CD4-positive, CD25-positive, alpha-beta regulatory T cell (primary cell): ENCODE results near the gene PHACTR3. TPM values are rescaled to one million over a fixed set of nuclear protein-coding genes. Genes with fewer than 3 reads are reported as not detected.

Experiments
- ATAC-seq, 2 donors: fragments of 150-1000 bp; cut with Tn5 transposase; one replicate each; pipeline ENCODE4 v1.10.0; 2021; ENCODE audit warnings: low read depth in 2 of 2, moderate number of reproducible peaks in 2 of 2, moderate library complexity in 1 of 2
- DNase-seq, 3 donors: peaks; one replicate each; pipeline versions ENCODE4 v3.0.0 to v3.0.0-alpha.2; 2012 to 2022; ENCODE audit warnings: mixed read lengths in 1 of 3
- H3K27ac ChIP-seq: one replicate; pipeline ENCODE4 v1.7.0; 2013; ENCODE audit warnings: mild to moderate bottlenecking, low read length; ENCODE audit not compliant: insufficient read depth, poor library complexity, severe bottlenecking
- H3K27me3 ChIP-seq: one replicate; pipeline ENCODE4 v1.7.0; 2013; ENCODE audit warnings: low read length; ENCODE audit not compliant: control insufficient read depth, insufficient read depth
- H3K36me3 ChIP-seq: one replicate; pipeline ENCODE4 v1.7.0; 2013; ENCODE audit warnings: mild to moderate bottlenecking, low read length, moderate library complexity; ENCODE audit not compliant: control insufficient read depth, insufficient read depth
- H3K4me1 ChIP-seq: 2 replicates; pipeline ENCODE4 v1.7.0; 2013; ENCODE audit warnings: mild to moderate bottlenecking, low read length; ENCODE audit not compliant: insufficient read depth, control insufficient read depth, poor library complexity, severe bottlenecking
- H3K4me3 ChIP-seq: one replicate; pipeline ENCODE4 v1.7.0; 2013; ENCODE audit warnings: low read depth, mild to moderate bottlenecking, low read length, moderate library complexity
- H3K9me3 ChIP-seq, 2 experiments: 1 replicate in 1 of 2; 2 replicates in 1 of 2; pipeline ENCODE4 v1.7.0; 2013; ENCODE audit warnings: low read length in 2 of 2, mild to moderate bottlenecking in 1 of 2, moderate library complexity in 1 of 2; ENCODE audit not compliant: control insufficient read depth in 2 of 2
- H3K27ac Mint-ChIP-seq, 3 donors: one replicate each; pipeline ENCODE4 v1.8.0; 2020 to 2022; ENCODE audit warnings: mild to moderate bottlenecking in 3 of 3, mixed read lengths in 3 of 3, moderate library complexity in 2 of 3
- H3K27me3 Mint-ChIP-seq: one replicate; pipeline ENCODE4 v1.8.0; 2022; ENCODE audit warnings: mild to moderate bottlenecking, mixed read lengths
- H3K36me3 Mint-ChIP-seq: one replicate; pipeline ENCODE4 v1.8.0; 2020; ENCODE audit warnings: mixed read lengths
- H3K4me1 Mint-ChIP-seq, 4 donors: one replicate each; pipeline ENCODE4 v1.8.0; 2020 to 2022; ENCODE audit warnings: mixed read lengths in 4 of 4, mild to moderate bottlenecking in 1 of 4
- H3K4me3 Mint-ChIP-seq, 4 donors: one replicate each; pipeline ENCODE4 v1.8.0; 2020 to 2022; ENCODE audit warnings: mild to moderate bottlenecking in 4 of 4, mixed read lengths in 4 of 4, moderate library complexity in 3 of 4
- H3K9me3 Mint-ChIP-seq, 7 donors: one replicate each; pipeline ENCODE4 v1.8.0; 2020 to 2022; ENCODE audit warnings: mixed read lengths in 7 of 7, mild to moderate bottlenecking in 3 of 7, moderate library complexity in 2 of 7
- polyA plus RNA-seq, 4 donors: library from polyadenylated mRNA; unstranded; fragments of 300-500 nt; fragmentation: Illumina TruSeq; gene quantifications; one replicate each; pipeline ENCODE4 v1.2.3, GENCODE V29; 2021
- total RNA-seq: library from RNA; stranded (reverse); gene quantifications from one replicate; pipeline ENCODE4 v1.2.3, GENCODE V29; 2022

PHACTR3 gene
- total and polyA plus RNA-seq, 5 donors from 2014 or later = not detected

GRCh38 chr20:59662856-59663512 lies 58.6 kb downstream of the PHACTR3 start:
- no peak for DNase-seq

DNA sequence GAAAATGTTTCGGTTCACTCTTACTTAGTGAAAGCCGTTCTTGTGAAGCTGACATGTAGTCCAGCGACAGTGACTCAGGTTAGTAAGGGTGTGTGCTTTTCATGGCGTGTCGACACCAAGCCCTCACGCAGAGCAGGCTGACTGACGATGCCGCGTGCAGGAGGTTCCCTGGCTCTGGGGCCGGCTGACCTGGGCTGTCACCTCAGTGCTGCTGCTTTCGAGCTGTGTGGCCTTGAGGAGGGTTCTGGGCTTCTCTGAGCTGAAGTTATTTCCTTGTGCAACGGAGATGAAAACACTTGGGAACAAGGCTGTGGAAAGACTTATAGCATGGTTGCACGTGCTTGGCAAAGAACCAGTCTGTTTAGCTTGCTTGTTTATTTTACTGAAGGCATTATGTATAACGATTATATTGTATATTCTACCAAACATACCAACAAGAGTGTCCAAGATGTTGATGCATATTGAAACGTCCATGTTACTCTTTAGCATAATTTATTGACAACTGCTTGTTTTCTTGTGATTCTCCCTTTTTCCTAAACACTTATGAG lies 59.2 kb downstream of the PHACTR3 start:
- DNase-seq (no peak), ATAC-seq (no peak)
- H3K36me3 Mint-ChIP-seq = no peaks in the 10 kb centered on the region
- no peak overlapping the region for H3K4me3 Mint-ChIP-seq
- no peaks in the 10 kb centered on the region for H3K4me1 Mint-ChIP-seq
- H3K27me3 ChIP-seq = no peaks in the 10 kb centered on the region
- no peak overlapping the region for H3K27ac Mint-ChIP-seq
- no peaks in the 10 kb centered on the region for H3K36me3 ChIP-seq
- H3K27me3 Mint-ChIP-seq = no peaks in the 10 kb centered on the region
- H3K27ac ChIP-seq = no peak overlapping the region
- H3K4me1 ChIP-seq = no peaks in the 10 kb centered on the region
- H3K9me3 Mint-ChIP-seq = peaks cover 0 to 15% (median 3%) of the 10 kb centered on the region in 7 donors
- no peak overlapping the region for H3K4me3 ChIP-seq
- H3K9me3 ChIP-seq = peaks cover under 1 to 5% of the 10 kb centered on the region in 2 experiments

More at GRCh38 chr20:59662856-59663512, 58.6 kb downstream of the PHACTR3 start:
- no peaks in the 10 kb centered on the region for H3K36me3 Mint-ChIP-seq
- H3K27me3 ChIP-seq = no peaks in the 10 kb centered on the region
- H3K27me3 Mint-ChIP-seq = no peaks in the 10 kb centered on the region
- no peak overlapping the region for H3K4me3 ChIP-seq
- H3K4me3 Mint-ChIP-seq = no peak overlapping the region
- H3K27ac ChIP-seq = no peak overlapping the region
- H3K27ac Mint-ChIP-seq = no peak overlapping the region
- H3K9me3 ChIP-seq = peaks cover 5 to 6% of the 10 kb centered on the region in 2 experiments
- H3K4me1 Mint-ChIP-seq = no peaks in the 10 kb centered on the region
- H3K9me3 Mint-ChIP-seq = peaks cover 0 to 15% (median 5%) of the 10 kb centered on the region in 7 donors
- H3K4me1 ChIP-seq = no peaks in the 10 kb centered on the region
- no peak for ATAC-seq
- no peaks in the 10 kb centered on the region for H3K36me3 ChIP-seq

GRCh38 chr20:59664421-59664941 lies 60.1 kb downstream of the PHACTR3 start:
- Mint-ChIP-seq H3K4me1 (no peaks in the 10 kb centered on the region), H3K36me3 (no peaks in the 10 kb centered on the region), H3K27me3 (no peaks in the 10 kb centered on the region), H3K9me3 (peaks cover 0 to 10% (median 2%) of the 10 kb centered on the region in 7 donors), H3K27ac (no peak overlapping the region), H3K4me3 (no peak overlapping the region)
- Histone ChIP-seq H3K36me3 (no peaks in the 10 kb centered on the region), H3K27me3 (no peaks in the 10 kb centered on the region), H3K9me3 (peaks cover 0 to 4% of the 10 kb centered on the region in 2 experiments), H3K4me3 (no peak overlapping the region), H3K4me1 (no peaks in the 10 kb centered on the region), H3K27ac (no peak overlapping the region)
- no peak for DNase-seq
- ATAC-seq = no peak

- Histone ChIP-seq H3K4me1 (no peaks in the 10 kb centered on the region), H3K27ac (no peak overlapping the region), H3K27me3 (no peaks in the 10 kb centered on the region), H3K4me3 (no peak overlapping the region), H3K9me3 (no peaks in the 10 kb centered on the region), H3K36me3 (no peaks in the 10 kb centered on the region)
- H3K27ac Mint-ChIP-seq = no peak overlapping the region
- DNase-seq (no peak), ATAC-seq (no peak)
- peaks cover 0 to 5% (median 0%) of the 10 kb centered on the region in 7 donors for H3K9me3 Mint-ChIP-seq
- H3K27me3 Mint-ChIP-seq = no peaks in the 10 kb centered on the region
- H3K4me3 Mint-ChIP-seq = no peak overlapping the region
- no peaks in the 10 kb centered on the region for H3K36me3 Mint-ChIP-seq
- H3K4me1 Mint-ChIP-seq = no peaks in the 10 kb centered on the region
These were observed 61.6 kb downstream of the PHACTR3 start for GRCh38 chr20:59665656-59666555.

DNA sequence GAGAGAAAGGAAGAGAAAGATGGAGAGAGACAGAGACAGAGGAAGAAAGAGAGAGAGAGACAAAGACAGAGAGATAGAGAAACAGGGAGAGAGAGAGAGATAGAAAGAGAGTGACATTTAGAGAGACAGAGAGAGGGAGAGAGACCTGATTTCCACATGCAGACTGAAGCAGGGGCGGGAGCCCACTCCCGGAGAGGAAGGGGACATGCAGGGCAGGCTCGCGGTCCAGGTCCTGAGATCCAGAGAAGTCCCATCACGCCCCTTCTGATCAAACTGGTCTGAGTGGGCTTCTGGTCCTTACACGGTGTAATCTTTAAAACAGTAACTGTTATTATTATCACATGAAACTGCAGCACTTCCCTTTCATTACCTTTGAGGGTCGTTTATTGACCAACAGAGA lies 62.2 kb downstream of the PHACTR3 start:
- Histone ChIP-seq H3K9me3 (no peaks in the 10 kb centered on the region), H3K4me1 (no peaks in the 10 kb centered on the region), H3K36me3 (no peaks in the 10 kb centered on the region), H3K4me3 (no peak overlapping the region), H3K27me3 (no peaks in the 10 kb centered on the region), H3K27ac (no peak overlapping the region)
- ATAC-seq (no peak), DNase-seq (no peak)
- Mint-ChIP-seq H3K9me3 (peaks cover 0 to 4% (median 0%) of the 10 kb centered on the region in 7 donors), H3K4me3 (no peak overlapping the region), H3K27me3 (no peaks in the 10 kb centered on the region), H3K27ac (no peak overlapping the region), H3K4me1 (no peaks in the 10 kb centered on the region), H3K36me3 (no peaks in the 10 kb centered on the region)

DNA sequence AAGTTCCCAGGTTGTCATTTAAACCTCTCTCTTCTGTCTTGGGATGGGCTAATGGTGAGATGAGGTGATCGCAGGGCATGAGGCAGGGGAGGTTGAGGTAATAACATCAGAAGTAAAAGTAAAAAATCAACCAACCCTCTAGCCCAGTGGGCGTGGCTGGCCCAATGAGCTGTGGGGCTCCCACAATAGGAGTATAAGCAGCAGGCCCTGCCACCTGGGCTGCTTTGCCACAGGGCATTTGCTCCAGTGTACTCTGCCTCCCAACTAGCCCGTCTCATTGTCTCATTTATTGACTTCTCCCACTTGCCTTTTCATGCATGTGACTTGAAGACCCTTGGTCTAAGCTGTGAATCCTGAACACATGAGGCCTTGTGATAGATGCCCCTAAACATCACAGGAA lies 62.8 kb downstream of the PHACTR3 start:
- H3K36me3 Mint-ChIP-seq = no peaks in the 10 kb centered on the region
- no peaks in the 10 kb centered on the region for H3K4me1 ChIP-seq
- H3K9me3 ChIP-seq = no peaks in the 10 kb centered on the region
- ATAC-seq (no peak), DNase-seq (no peak)
- H3K27ac Mint-ChIP-seq = no peak overlapping the region
- H3K27me3 Mint-ChIP-seq = no peaks in the 10 kb centered on the region
- H3K9me3 Mint-ChIP-seq = peaks cover 0 to 4% (median 0%) of the 10 kb centered on the region in 7 donors
- no peak overlapping the region for H3K27ac ChIP-seq
- no peaks in the 10 kb centered on the region for H3K4me1 Mint-ChIP-seq
- no peaks in the 10 kb centered on the region for H3K27me3 ChIP-seq
- H3K4me3 ChIP-seq = no peak overlapping the region
- H3K36me3 ChIP-seq = no peaks in the 10 kb centered on the region
- H3K4me3 Mint-ChIP-seq = no peak overlapping the region

DNA sequence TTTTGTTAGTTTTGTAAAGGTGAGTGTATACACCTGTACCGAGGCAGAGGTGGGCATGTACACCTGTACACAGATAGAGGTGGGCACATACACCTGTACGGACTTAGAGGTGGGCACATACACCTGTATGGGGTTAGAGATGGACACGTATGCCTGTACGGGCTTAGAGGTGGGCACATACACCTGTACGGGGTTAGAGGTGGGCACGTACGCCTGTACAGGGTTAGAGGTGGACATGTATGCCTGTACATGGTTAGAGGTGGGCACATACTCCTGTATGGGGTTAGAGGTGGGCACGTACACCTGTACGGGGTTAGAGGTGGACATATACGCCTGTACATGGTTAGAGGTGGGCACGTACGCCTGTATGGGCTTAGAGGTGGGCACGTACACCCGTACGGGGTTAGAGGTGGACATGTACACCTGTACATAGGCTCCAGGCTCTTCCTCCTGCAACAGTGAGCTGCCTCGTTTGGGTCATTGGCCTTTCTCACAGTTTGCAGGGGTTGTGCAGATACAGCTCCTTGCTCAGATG lies 63.7 kb downstream of the PHACTR3 start:
- Histone ChIP-seq H3K4me3 (no peak overlapping the region), H3K36me3 (no peaks in the 10 kb centered on the region), H3K27me3 (no peaks in the 10 kb centered on the region), H3K9me3 (no peaks in the 10 kb centered on the region), H3K27ac (no peak overlapping the region), H3K4me1 (no peaks in the 10 kb centered on the region)
- Mint-ChIP-seq H3K36me3 (no peaks in the 10 kb centered on the region), H3K27me3 (no peaks in the 10 kb centered on the region), H3K27ac (no peak overlapping the region), H3K4me3 (no peak overlapping the region), H3K9me3 (peaks cover 0 to 4% (median 0%) of the 10 kb centered on the region in 7 donors), H3K4me1 (no peaks in the 10 kb centered on the region)
- no peak for ATAC-seq
- DNase-seq = no peak
